ENCODE results near the gene AP4M1.

AP4M1 gene

GRCh38 chr7:100071018-100071723 lies 30.3 kb upstream of the AP4M1 start:
- no peak for TF ChIP-seq CTCF (IDR thresholded peaks at IDR 0.05; ENCODE audit: unreplicated experiment in 3 of 3)
- Mint-ChIP-seq H3K36me3 (ENCODE audit: low read depth) (peaks cover 96% of the 10 kb centered on the region), H3K4me3 (no peak overlapping the region), H3K27ac (no peak overlapping the region), H3K9me3 (peaks cover 64% of the 10 kb centered on the region), H3K4me1 (no peaks in the 10 kb centered on the region), H3K27me3 (ENCODE audit: low read depth) (peaks cover 7% of the 10 kb centered on the region)

DNA sequence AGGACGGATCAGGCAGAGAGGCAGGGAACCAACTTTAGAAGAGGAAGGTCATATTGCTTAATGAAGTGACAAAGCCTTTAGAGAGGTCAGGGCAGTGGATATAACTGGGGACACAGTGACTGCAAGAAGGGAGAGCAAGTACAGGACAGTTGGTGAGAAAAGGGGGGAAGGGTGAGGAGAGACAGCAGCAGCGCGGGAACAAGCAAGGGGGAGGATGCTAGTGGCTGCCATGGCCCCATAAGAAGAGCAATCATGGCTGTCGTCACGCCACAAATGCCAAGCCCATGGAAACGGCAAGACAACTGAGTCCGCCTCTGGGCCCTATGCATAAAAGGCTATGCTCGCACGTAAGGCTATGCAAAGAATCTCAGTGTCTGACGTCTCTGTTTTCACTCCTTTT lies 29.0 kb upstream of the AP4M1 start:
- Mint-ChIP-seq H3K4me1 (no peaks in the 10 kb centered on the region), H3K9me3 (peaks cover 72% of the 10 kb centered on the region), H3K27ac (no peak overlapping the region), H3K4me3 (no peak overlapping the region), H3K36me3 (ENCODE audit: low read depth) (peaks cover 100% of the 10 kb centered on the region), H3K27me3 (ENCODE audit: low read depth) (peaks cover 7% of the 10 kb centered on the region)
- no peak for TF ChIP-seq CTCF (IDR thresholded peaks at IDR 0.05; ENCODE audit: unreplicated experiment in 3 of 3)

DNA sequence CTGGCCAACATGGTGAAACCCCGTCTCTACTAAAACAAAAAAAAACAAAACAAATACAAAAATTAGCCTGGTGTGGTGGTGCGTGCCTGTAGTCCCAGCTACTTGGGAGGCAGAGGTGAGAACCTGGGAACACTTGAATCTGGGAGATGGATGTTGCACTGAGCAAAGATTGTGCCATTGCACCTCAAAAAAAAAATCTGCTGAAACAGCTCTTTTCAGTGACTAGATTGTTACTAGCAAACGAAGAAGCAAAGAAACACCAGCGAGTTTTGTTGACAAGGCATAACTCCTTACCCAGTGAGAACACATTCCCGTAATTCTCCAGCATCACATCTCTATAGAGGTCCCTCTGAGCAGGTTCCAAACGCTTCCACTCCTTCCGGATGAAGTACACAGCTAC lies 26.6 kb upstream of the AP4M1 start:
- Mint-ChIP-seq H3K27ac (no peak overlapping the region), H3K4me1 (peaks cover 9% of the 10 kb centered on the region), H3K27me3 (ENCODE audit: low read depth) (peaks cover 7% of the 10 kb centered on the region), H3K9me3 (peaks cover 73% of the 10 kb centered on the region), H3K36me3 (ENCODE audit: low read depth) (peaks cover 100% of the 10 kb centered on the region), H3K4me3 (no peak overlapping the region)
- no peak for TF ChIP-seq CTCF (IDR thresholded peaks at IDR 0.05; ENCODE audit: unreplicated experiment in 3 of 3)

- no peak for TF ChIP-seq CTCF (IDR thresholded peaks at IDR 0.05; ENCODE audit: unreplicated experiment in 3 of 3)
- Mint-ChIP-seq H3K36me3 (ENCODE audit: low read depth) (peaks cover 99% of the 10 kb centered on the region), H3K9me3 (peaks cover 70% of the 10 kb centered on the region), H3K4me1 (peaks cover 14% of the 10 kb centered on the region), H3K4me3 (peak overlapping the region in 1 of 3 experiments; percentile 29), H3K27me3 (ENCODE audit: low read depth) (peaks cover 7% of the 10 kb centered on the region), H3K27ac (no peak overlapping the region)
Measured at GRCh38 chr7:100075418-100075817, 26.0 kb upstream of the AP4M1 start.

DNA sequence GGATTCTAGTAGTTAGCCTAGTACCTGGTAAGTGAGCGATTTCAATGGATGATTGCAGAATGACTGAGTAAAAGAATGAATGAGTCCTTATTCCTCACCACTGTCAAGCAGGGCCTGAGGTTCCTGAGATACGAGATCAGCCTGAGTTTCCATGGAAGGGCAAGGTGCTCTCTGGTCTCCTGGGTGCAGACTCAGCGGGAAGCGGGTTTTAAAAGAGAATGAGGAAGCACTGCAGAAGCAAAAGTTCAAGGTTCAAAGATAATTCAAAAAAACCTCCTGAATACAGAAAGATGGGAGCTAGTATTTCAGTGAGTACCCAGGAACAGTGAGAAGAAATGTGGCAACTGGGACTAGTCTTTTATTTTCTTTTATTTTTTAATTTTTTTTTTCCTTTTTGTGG lies 24.2 kb upstream of the AP4M1 start:
- H3K4me3 Mint-ChIP-seq: peak overlapping the region; percentile 36 to 74 (median 74)
- H3K27me3 Mint-ChIP-seq (ENCODE audit: low read depth): peaks cover 7% of the 10 kb centered on the region
- no peak for TF ChIP-seq CTCF (IDR thresholded peaks at IDR 0.05; ENCODE audit: unreplicated experiment in 3 of 3)
- H3K4me1 Mint-ChIP-seq: peaks cover 29% of the 10 kb centered on the region
- H3K36me3 Mint-ChIP-seq (ENCODE audit: low read depth): peaks cover 94% of the 10 kb centered on the region
- peaks cover 61% of the 10 kb centered on the region for H3K9me3 Mint-ChIP-seq
- no peak overlapping the region for H3K27ac Mint-ChIP-seq

- H3K9me3 Mint-ChIP-seq: peaks cover 48% of the 10 kb centered on the region
- peaks cover 35% of the 10 kb centered on the region for H3K4me1 Mint-ChIP-seq
- no peak for TF ChIP-seq CTCF (IDR thresholded peaks at IDR 0.05; ENCODE audit: unreplicated experiment in 3 of 3)
- H3K4me3 Mint-ChIP-seq: peak overlapping the region; percentile 89 to 99 (median 95)
- H3K36me3 Mint-ChIP-seq (ENCODE audit: low read depth): peaks cover 75% of the 10 kb centered on the region
- peak overlapping the region; percentile 26 to 61 (median 43) for H3K27ac Mint-ChIP-seq
- H3K27me3 Mint-ChIP-seq (ENCODE audit: low read depth): peaks cover 3% of the 10 kb centered on the region
Measured at GRCh38 chr7:100079024-100079560, 22.4 kb upstream of the AP4M1 start.

Data from nephron (organoid).